Thyroid gland (tissue), 4 donors: ENCODE measurements around the gene ADIRF.

Source experiments
- CTCF ChIP-seq, 6 experiments: fragments of 200-600 bp in 3 of 6; fragments of 450-650 bp in 3 of 6; sonication (generic) in 3 of 6; IDR thresholded peaks; one replicate each; pipeline ENCODE4 v1.5.1; 2016 to 2019; ENCODE audit warnings: antibody characterized with exemption in 6 of 6, mild to moderate bottlenecking in 2 of 6, inconsistent platforms in 1 of 6, moderate library complexity in 1 of 6
- POLR2A ChIP-seq, 2 donors: fragments of 450-650 bp; IDR thresholded peaks; one replicate each; pipeline ENCODE4 v1.6.1; 2017; ENCODE audit warnings: antibody characterized with exemption in 2 of 2, mild to moderate bottlenecking in 2 of 2, moderate library complexity in 1 of 2

GRCh38 chr10:86967481-86967941 is 771 bp upstream of the ADIRF start:
- TF ChIP-seq POLR2A (IDR thresholded peaks at IDR 0.05): no peak
- TF ChIP-seq CTCF (IDR thresholded peaks at IDR 0.05): no peak
